Neural progenitor cell (in vitro differentiated cells): ENCODE data around the gene TRIM73. TPM values are rescaled to one million over a fixed set of nuclear protein-coding genes. Genes with fewer than 3 reads are reported as not detected.
"Not testable (repeated sequence)": the region's sequence is repeated elsewhere in the genome, so short reads cannot be mapped to it uniquely, and the experiment has no call there.

Experiments
- DNase-seq: peaks from one replicate; pipeline ENCODE4 v3.0.0-alpha.2; 2016; ENCODE audit warnings: low spot score
- H2AFZ ChIP-seq: fragments of 200-600 bp; sonication (generic); replicated peaks from 2 replicates; pipeline ENCODE4 v1.6.1; 2016; ENCODE audit warnings: antibody characterized with exemption
- H3F3A ChIP-seq: fragments of 200-600 bp; sonication (generic); 2 replicates; pipeline ENCODE4 v1.6.1; 2016; ENCODE audit warnings: antibody characterized with exemption, low read depth
- H3K27ac ChIP-seq: fragments of 200-600 bp; sonication (generic); 2 replicates; pipeline ENCODE4 v1.5.1; 2016; ENCODE audit warnings: mild to moderate bottlenecking
- H3K27me3 ChIP-seq: fragments of 200-600 bp; sonication (generic); 2 replicates; pipeline ENCODE4 v1.6.1; 2016; ENCODE audit warnings: mild to moderate bottlenecking, moderate library complexity
- H3K36me3 ChIP-seq: fragments of 200-600 bp; sonication (generic); 2 replicates; pipeline ENCODE4 v1.5.1; 2016
- H3K4me1 ChIP-seq: fragments of 200-600 bp; sonication (generic); 2 replicates; pipeline ENCODE4 v1.6.1; 2016; ENCODE audit warnings: mixed run types
- H3K4me2 ChIP-seq: fragments of 200-600 bp; sonication (generic); 2 replicates; pipeline ENCODE4 v1.6.1; 2016
- H3K4me3 ChIP-seq: fragments of 200-600 bp; sonication (generic); 2 replicates; pipeline ENCODE4 v1.5.1; 2016
- H3K79me2 ChIP-seq: fragments of 200-600 bp; sonication (generic); 2 replicates; pipeline ENCODE4 v1.6.1; 2016; ENCODE audit warnings: low read depth
- H3K9ac ChIP-seq: fragments of 200-600 bp; sonication (generic); 2 replicates; pipeline ENCODE4 v1.6.1; 2016
- H3K9me3 ChIP-seq: fragments of 200-600 bp; sonication (generic); 2 replicates; pipeline ENCODE4 v1.5.1; 2016; ENCODE audit warnings: low read depth
- H4K20me1 ChIP-seq: fragments of 200-600 bp; sonication (generic); 2 replicates; pipeline ENCODE4 v1.6.1; 2016; ENCODE audit warnings: low read depth
- H3K27ac Mint-ChIP-seq: 3 replicates; pipeline ENCODE4 v1.8.0; 2021; ENCODE audit warnings: mixed read lengths
- H3K27me3 Mint-ChIP-seq: 2 replicates; pipeline ENCODE4 v1.8.0; 2022; ENCODE audit warnings: low read depth, mild to moderate bottlenecking, inconsistent platforms, moderate library complexity, mixed read lengths; ENCODE audit not compliant: insufficient read depth
- H3K36me3 Mint-ChIP-seq: 3 replicates; pipeline ENCODE4 v1.8.0; 2021; ENCODE audit warnings: mixed read lengths
- H3K4me1 Mint-ChIP-seq: 3 replicates; pipeline ENCODE4 v1.8.0; 2021; ENCODE audit warnings: mixed read lengths
- H3K4me3 Mint-ChIP-seq: 3 replicates; pipeline ENCODE4 v1.8.0; 2021; ENCODE audit warnings: mild to moderate bottlenecking, moderate library complexity, mixed read lengths
- H3K9me3 Mint-ChIP-seq: 3 replicates; pipeline ENCODE4 v1.8.0; 2020; ENCODE audit warnings: mixed read lengths
- total RNA-seq: library from RNA; depleted of rRNA; stranded (reverse); fragments of >200 nt; gene quantifications from 2 replicates; pipeline ENCODE4 v1.2.3, GENCODE V29; 2015; ENCODE audit warnings: low replicate concordance

TRIM73 gene
- 0.17 and 4.4 TPM in 2 replicates for total RNA-seq

GRCh38 chr7:75395329-75395728 is at the start of gene TRIM73:
TRIM73 (plus strand) TSS chr7:75395629; CDS start chr7:75398934, 3,305 bp downstream.
- H3K9ac ChIP-seq, H3K79me2 ChIP-seq, H3K27me3 ChIP-seq, H3K9me3 ChIP-seq, H3K27me3 Mint-ChIP-seq, H4K20me1 ChIP-seq, H3K4me2 ChIP-seq, H3K9me3 Mint-ChIP-seq, H3K4me1 ChIP-seq, H3K36me3 ChIP-seq, H3K27ac ChIP-seq, H2AFZ ChIP-seq, DNase-seq, H3K36me3 Mint-ChIP-seq, H3K4me3 ChIP-seq, H3K27ac Mint-ChIP-seq, H3F3A ChIP-seq, H3K4me1 Mint-ChIP-seq, H3K4me3 Mint-ChIP-seq: not testable (repeated sequence)

DNA sequence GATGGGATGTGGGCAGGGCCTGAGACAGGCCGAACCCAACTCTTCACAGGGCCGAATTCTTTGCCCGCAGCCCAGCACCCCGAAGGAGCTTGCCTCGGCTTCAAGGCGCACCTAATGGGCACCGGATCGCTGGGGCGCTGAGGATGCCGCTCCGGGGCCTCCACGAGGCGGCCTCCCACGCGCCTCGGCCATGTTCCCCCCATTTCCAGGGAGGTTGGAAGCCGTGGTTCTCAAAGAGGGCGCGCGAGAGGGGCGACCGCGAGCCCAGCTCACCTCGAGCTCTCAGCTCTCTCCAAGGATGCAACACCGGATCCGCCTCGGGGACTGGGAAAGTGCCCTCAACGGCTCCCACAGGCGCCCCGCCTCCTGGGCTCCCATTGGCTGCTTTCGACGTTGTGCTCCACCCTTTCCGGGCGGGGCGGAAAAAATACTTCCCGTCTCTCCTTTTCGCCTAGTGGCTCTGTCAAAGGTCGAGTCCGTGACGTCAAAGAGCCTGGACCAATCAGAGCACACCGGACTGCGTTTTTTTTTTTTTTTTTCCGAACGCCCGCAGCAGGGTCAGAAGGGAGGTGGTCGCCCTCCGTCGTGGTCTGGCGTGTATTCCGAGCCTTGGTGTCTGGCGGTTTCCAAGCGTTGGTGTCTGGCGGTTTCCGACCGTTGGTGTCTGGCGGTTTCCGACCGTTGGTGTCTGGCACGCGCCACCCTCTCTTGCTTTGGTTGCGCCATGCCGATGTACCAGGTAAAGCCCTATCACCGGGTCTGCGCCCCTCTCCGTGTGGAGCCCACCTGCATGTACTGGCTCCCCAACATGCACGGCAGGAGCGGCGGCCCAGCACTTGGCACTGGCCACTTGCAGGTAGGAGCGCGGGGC is 36.5 kb upstream of the TRIM73 start:
- not testable (repeated sequence) for H3K27ac ChIP-seq

DNA sequence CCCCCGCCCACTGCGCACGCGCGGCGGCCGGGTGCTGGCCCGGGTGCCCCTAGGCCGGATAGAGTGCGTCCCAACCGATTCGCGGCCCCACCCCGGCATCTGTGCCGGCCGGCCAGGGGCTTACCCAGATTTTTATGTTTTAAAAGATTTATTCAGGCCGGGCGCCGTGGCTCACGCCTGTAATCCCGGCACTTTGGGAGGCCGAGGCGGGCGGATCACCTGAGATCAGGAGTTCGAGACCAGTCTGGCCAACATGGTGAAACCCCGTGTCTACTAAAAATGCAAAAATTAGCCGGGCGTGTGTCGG is 35.9 kb upstream of the TRIM73 start:
- not testable (repeated sequence) for H3K4me3 Mint-ChIP-seq, H3K27ac ChIP-seq, H3K27me3 Mint-ChIP-seq, H3K9me3 ChIP-seq, H3K9me3 Mint-ChIP-seq, H3K27ac Mint-ChIP-seq, H3K36me3 Mint-ChIP-seq, H3K4me3 ChIP-seq, H3K9ac ChIP-seq, H2AFZ ChIP-seq, H4K20me1 ChIP-seq, H3K4me2 ChIP-seq, DNase-seq, H3K4me1 ChIP-seq, H3K79me2 ChIP-seq, H3K27me3 ChIP-seq, H3K36me3 ChIP-seq, H3K4me1 Mint-ChIP-seq, H3F3A ChIP-seq

More for the DNA sequence above, 36.5 kb upstream of the TRIM73 start:
- not testable (repeated sequence) for H3K27me3 ChIP-seq, H3K27me3 Mint-ChIP-seq, H3K4me3 ChIP-seq, H3K9me3 Mint-ChIP-seq, H3K79me2 ChIP-seq, H3K36me3 Mint-ChIP-seq, H3K36me3 ChIP-seq, H3K4me3 Mint-ChIP-seq, H4K20me1 ChIP-seq, H3F3A ChIP-seq, H3K4me2 ChIP-seq, H3K9ac ChIP-seq, H3K4me1 Mint-ChIP-seq, H3K9me3 ChIP-seq, H2AFZ ChIP-seq, H3K4me1 ChIP-seq, H3K27ac Mint-ChIP-seq
- DNase-seq = peak; percentile 3

GRCh38 chr7:75364079-75364478 is 31.4 kb upstream of the TRIM73 start:
- not testable (repeated sequence) for H3K27ac Mint-ChIP-seq, H4K20me1 ChIP-seq, H3K4me3 Mint-ChIP-seq, H2AFZ ChIP-seq, H3K9me3 Mint-ChIP-seq, H3K27me3 Mint-ChIP-seq, H3K79me2 ChIP-seq, H3F3A ChIP-seq, H3K9ac ChIP-seq, H3K4me2 ChIP-seq, H3K9me3 ChIP-seq, H3K4me3 ChIP-seq, H3K36me3 ChIP-seq, H3K27me3 ChIP-seq, H3K27ac ChIP-seq, H3K4me1 ChIP-seq, DNase-seq, H3K36me3 Mint-ChIP-seq, H3K4me1 Mint-ChIP-seq

DNA sequence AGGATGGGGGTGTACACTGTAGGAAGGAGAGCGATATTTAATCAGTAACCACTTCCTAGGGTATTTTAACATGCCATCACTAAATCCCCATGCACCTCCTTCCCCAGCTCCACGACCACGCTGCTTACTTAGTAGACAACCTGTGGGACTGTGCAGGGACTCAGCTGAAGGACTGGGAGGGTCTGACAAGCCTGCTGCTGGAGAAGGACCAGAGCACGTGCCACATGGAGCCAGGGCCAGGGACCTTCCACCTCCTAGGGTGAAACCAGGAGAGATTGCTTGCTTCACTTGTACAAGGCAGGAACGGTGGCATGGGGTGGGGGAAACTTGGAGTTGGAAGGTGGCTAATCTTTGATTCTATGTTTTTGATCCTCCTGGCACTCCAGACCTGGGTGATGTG is 28.8 kb upstream of the TRIM73 start:
- H3K4me1 ChIP-seq, H4K20me1 ChIP-seq, H3K4me3 ChIP-seq, H3K36me3 ChIP-seq, H3K4me2 ChIP-seq, H3K27ac Mint-ChIP-seq, H3K27ac ChIP-seq, H3K4me1 Mint-ChIP-seq, H3K4me3 Mint-ChIP-seq, H3K9me3 ChIP-seq, H2AFZ ChIP-seq, H3K79me2 ChIP-seq, DNase-seq, H3F3A ChIP-seq, H3K9ac ChIP-seq, H3K27me3 ChIP-seq, H3K36me3 Mint-ChIP-seq, H3K27me3 Mint-ChIP-seq, H3K9me3 Mint-ChIP-seq: not testable (repeated sequence)

GRCh38 chr7:75367313-75367712 is 28.1 kb upstream of the TRIM73 start:
- not testable (repeated sequence) for H3K27me3 ChIP-seq, H3K36me3 ChIP-seq, H3K27me3 Mint-ChIP-seq, H3K4me3 ChIP-seq, H4K20me1 ChIP-seq, H3K27ac ChIP-seq, H3F3A ChIP-seq, H3K9ac ChIP-seq, DNase-seq, H3K79me2 ChIP-seq, H2AFZ ChIP-seq, H3K4me2 ChIP-seq, H3K9me3 ChIP-seq, H3K27ac Mint-ChIP-seq, H3K4me1 Mint-ChIP-seq, H3K36me3 Mint-ChIP-seq, H3K9me3 Mint-ChIP-seq, H3K4me3 Mint-ChIP-seq, H3K4me1 ChIP-seq

- H3K4me1 Mint-ChIP-seq, H3K27ac ChIP-seq, H3K9ac ChIP-seq, H3F3A ChIP-seq, H3K4me3 ChIP-seq, H3K79me2 ChIP-seq, H4K20me1 ChIP-seq, H3K4me2 ChIP-seq, H3K36me3 Mint-ChIP-seq, H3K27ac Mint-ChIP-seq, H3K27me3 ChIP-seq, H3K27me3 Mint-ChIP-seq, H3K9me3 ChIP-seq, H3K9me3 Mint-ChIP-seq, H3K4me3 Mint-ChIP-seq, H3K4me1 ChIP-seq, H2AFZ ChIP-seq, H3K36me3 ChIP-seq, DNase-seq: not testable (repeated sequence)
These were observed 21.3 kb upstream of the TRIM73 start for GRCh38 chr7:75374144-75374518.

GRCh38 chr7:75374519-75375317 is 20.7 kb upstream of the TRIM73 start:
- not testable (repeated sequence) for H3K4me3 Mint-ChIP-seq, H4K20me1 ChIP-seq, H3K9ac ChIP-seq, H3F3A ChIP-seq, H2AFZ ChIP-seq, H3K27ac Mint-ChIP-seq, H3K4me3 ChIP-seq, H3K4me2 ChIP-seq, H3K79me2 ChIP-seq, H3K9me3 Mint-ChIP-seq, H3K36me3 ChIP-seq, DNase-seq, H3K4me1 Mint-ChIP-seq, H3K9me3 ChIP-seq, H3K4me1 ChIP-seq, H3K27ac ChIP-seq, H3K27me3 Mint-ChIP-seq, H3K27me3 ChIP-seq, H3K36me3 Mint-ChIP-seq
